A673 (cell line): ENCODE measurements around the gene CHN1.

ENCODE experiments used
- CTCF ChIP-seq: fragments of 300-800, 200-600 bp; sonication (generic); conservative IDR thresholded peaks from 2 replicates; pipeline ENCODE4 v1.5.1; 2017; ENCODE audit warnings: low read depth, mild to moderate bottlenecking, antibody characterized with exemption, low read length, moderate library complexity, mixed read lengths
- EZH2 ChIP-seq: fragments of 200-600 bp; sonication (generic); IDR thresholded peaks from 2 replicates; pipeline ENCODE4 v1.6.1; 2017; ENCODE audit warnings: borderline replicate concordance, low read depth, mild to moderate bottlenecking, mixed read lengths, antibody characterized with exemption, low read length; ENCODE audit not compliant: poor library complexity, severe bottlenecking

GRCh38 chr2:174893018-174893417 lies 112.2 kb downstream of the CHN1 start:
- TF ChIP-seq CTCF (no peak), EZH2 (no peak)
